Mammary epithelial cell (primary cell): ENCODE measurements around the gene CA10.

Experiments used
- EZH2 ChIP-seq: IDR thresholded peaks from 2 replicates; pipeline ENCODE4 v1.6.1; 2012; ENCODE audit warnings: low read length, inconsistent platforms, borderline replicate concordance
- TF ChIP-seq, protein P1 (sequence below), 2 donors: IDR thresholded peaks in 1 of 2; conservative IDR thresholded peaks in 1 of 2; 2 replicates each; pipeline ENCODE4 v1.5.1; 2011 to 2012; ENCODE audit warnings: inconsistent platforms in 2 of 2, low read length in 2 of 2, mild to moderate bottlenecking in 2 of 2, control low read depth in 1 of 2, low read depth in 1 of 2; ENCODE audit not compliant: insufficient read depth in 1 of 2; ENCODE audit errors: extremely low read depth in 1 of 2

DNA sequence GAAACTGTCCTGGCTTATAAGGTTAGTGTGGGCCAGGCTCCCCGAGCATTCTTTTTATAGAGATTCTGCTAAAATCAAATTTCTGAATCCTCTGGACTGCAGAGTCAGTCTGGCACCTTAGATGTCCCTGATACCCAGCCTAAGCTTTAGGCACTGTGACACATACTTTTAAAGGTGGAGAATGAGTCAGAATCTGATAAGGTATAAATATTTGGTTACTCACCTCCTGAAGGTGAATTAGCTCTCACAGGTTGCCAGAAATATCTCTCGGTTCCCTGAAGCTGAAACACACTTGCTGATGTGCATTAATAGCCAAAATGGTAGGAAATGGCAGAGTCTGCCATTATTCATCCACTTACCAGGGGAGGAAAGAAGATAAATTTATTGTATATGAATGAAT is 451.3 kb downstream of the CA10 start:
- TF ChIP-seq, protein P1, sequence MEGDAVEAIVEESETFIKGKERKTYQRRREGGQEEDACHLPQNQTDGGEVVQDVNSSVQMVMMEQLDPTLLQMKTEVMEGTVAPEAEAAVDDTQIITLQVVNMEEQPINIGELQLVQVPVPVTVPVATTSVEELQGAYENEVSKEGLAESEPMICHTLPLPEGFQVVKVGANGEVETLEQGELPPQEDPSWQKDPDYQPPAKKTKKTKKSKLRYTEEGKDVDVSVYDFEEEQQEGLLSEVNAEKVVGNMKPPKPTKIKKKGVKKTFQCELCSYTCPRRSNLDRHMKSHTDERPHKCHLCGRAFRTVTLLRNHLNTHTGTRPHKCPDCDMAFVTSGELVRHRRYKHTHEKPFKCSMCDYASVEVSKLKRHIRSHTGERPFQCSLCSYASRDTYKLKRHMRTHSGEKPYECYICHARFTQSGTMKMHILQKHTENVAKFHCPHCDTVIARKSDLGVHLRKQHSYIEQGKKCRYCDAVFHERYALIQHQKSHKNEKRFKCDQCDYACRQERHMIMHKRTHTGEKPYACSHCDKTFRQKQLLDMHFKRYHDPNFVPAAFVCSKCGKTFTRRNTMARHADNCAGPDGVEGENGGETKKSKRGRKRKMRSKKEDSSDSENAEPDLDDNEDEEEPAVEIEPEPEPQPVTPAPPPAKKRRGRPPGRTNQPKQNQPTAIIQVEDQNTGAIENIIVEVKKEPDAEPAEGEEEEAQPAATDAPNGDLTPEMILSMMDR (conservative IDR thresholded peaks at IDR 0.05 in 1 of 2, IDR thresholded peaks at IDR 0.05 in 1 of 2; ENCODE audit: extremely low read depth in 1 of 2, insufficient read depth in 1 of 2, low read depth in 1 of 2, low read length in 2 of 2) = no peak
- no peak for TF ChIP-seq EZH2
